ENCODE data around the gene BPIFA3. TPM values are rescaled to one million over a fixed set of nuclear protein-coding genes. Genes with fewer than 3 reads are reported as not detected.

The BPIFA3 gene
- total and polyA plus RNA-seq, 2 of the 8 experiments (the other 6 are each of a cell fraction or from before 2014, with no cell fraction given): not detected

GRCh38 chr20:33246077-33246476 is 28.9 kb downstream of the BPIFA3 start:
- Histone ChIP-seq H3K79me2 (ENCODE audit: control insufficient read depth in 1 of 2, insufficient read depth in 2 of 2, low read length in 2 of 2) (no peaks in the 10 kb centered on the region), H3K14ac (ENCODE audit: insufficient read length) (no peak overlapping the region), H3K27ac (ENCODE audit: low read depth, low read length) (no peak overlapping the region), H2BK12ac (ENCODE audit: low read depth, low read length) (no peak overlapping the region), H2BK15ac (ENCODE audit: low read length) (no peak overlapping the region), H3K56ac (replicated peaks; ENCODE audit: insufficient read length, low read depth, low read length) (no peak overlapping the region), H2AFZ (ENCODE audit: low read length) (no peak overlapping the region), H3K23me2 (ENCODE audit: low read depth, low read length) (no peaks in the 10 kb centered on the region), H4K8ac (ENCODE audit: extremely low read depth, insufficient read depth, low read length) (no peak overlapping the region), H4K20me1 (replicated peaks in 1 of 2; ENCODE audit: control insufficient read depth in 1 of 2, insufficient read depth in 2 of 2, low read length in 2 of 2) (no peaks in the 10 kb centered on the region), H3K36me3 (ENCODE audit: control insufficient read depth in 2 of 4, insufficient read depth in 4 of 4, low read length in 3 of 4) (no peaks in the 10 kb centered on the region), H3K27me3 (replicated peaks in 1 of 4; ENCODE audit: control insufficient read depth in 3 of 4, extremely low read depth in 1 of 4, insufficient read depth in 3 of 4, low read length in 3 of 4) (no peaks in the 10 kb centered on the region), H3K4me2 (ENCODE audit: insufficient read depth in 1 of 2, low read depth in 2 of 2, low read length in 2 of 2) (no peak overlapping the region), H3K23ac (ENCODE audit: insufficient read length) (no peak overlapping the region), H2BK120ac (replicated peaks; ENCODE audit: low read depth, low read length) (no peak overlapping the region), H3K4me1 (replicated peaks in 1 of 4; ENCODE audit: control insufficient read depth in 3 of 4, insufficient read depth in 4 of 4, low read length in 3 of 4) (no peaks in the 10 kb centered on the region), H3K18ac (ENCODE audit: extremely low read depth, low read length) (no peak overlapping the region), H3K4ac (replicated peaks; ENCODE audit: insufficient read length, low read depth, low read length) (no peak overlapping the region), H3K79me1 (ENCODE audit: low read depth, low read length) (no peaks in the 10 kb centered on the region), H3K9ac (replicated peaks in 1 of 4; ENCODE audit: extremely low read depth in 1 of 4, low read depth in 3 of 4, low read length in 3 of 4) (no peak overlapping the region), H4K5ac (ENCODE audit: insufficient read length, low read depth, low read length) (no peak overlapping the region), H3K9me3 (ENCODE audit: insufficient read depth in 2 of 2, low read depth in 1 of 2, low read length in 1 of 2) (no peaks in the 10 kb centered on the region), H2BK5ac (ENCODE audit: low read depth, low read length) (no peak overlapping the region), H3K4me3 (ENCODE audit: extremely low read depth in 1 of 4, insufficient read depth in 2 of 4, low read depth in 3 of 4, low read length in 4 of 4) (no peak overlapping the region), H2AK5ac (ENCODE audit: low read depth, low read length) (no peak overlapping the region), H2BK20ac (ENCODE audit: low read length) (no peak overlapping the region), H4K91ac (replicated peaks; ENCODE audit: insufficient read length, low read length) (no peak overlapping the region)
- FAIRE-seq (no peak), DNase-seq (ENCODE audit: low read depth in 1 of 2, low spot score in 2 of 2) (no peak)
- 76% methylated on average over 3 of the region's 3 CpGs; no CpG with 5 or more reads in 1 of the 2 experiments for WGBS, 2 experiments (ENCODE audit: extremely low coverage in 1 of 2, insufficient coverage in 1 of 2, insufficient read length in 1 of 2, insufficient replicate concordance in 2 of 2, low coverage in 1 of 2, low lambda C conversion rate in 2 of 2, missing lambda C conversion rate in 1 of 2)
- POLR2A ChIA-PET (ENCODE audit: partially characterized antibody): no interaction called here
- CTCF ChIA-PET (ENCODE audit: partially characterized antibody): interaction anchor here (0.9 to 4.2 kb wide), 10 partner anchors 9 to 54 kb away, joined by 3 to 16 read pairs (median 6); no protein-coding TSS in a partner anchor
- TF ChIP-seq NRF1 (IDR thresholded peaks at IDR 0.05; ENCODE audit: low read depth, low read length) (no peak), CTBP2 (IDR thresholded peaks at IDR 0.05; ENCODE audit: borderline replicate concordance, insufficient read depth, insufficient read length, low read length) (no peak), GABPA (IDR thresholded peaks at IDR 0.05; ENCODE audit: borderline replicate concordance, insufficient read depth, low read length) (no peak), POU5F1 (IDR thresholded peaks at IDR 0.05; ENCODE audit: low read depth, low read length) (no peak), ATF3 (IDR thresholded peaks at IDR 0.05; ENCODE audit: insufficient read depth, low read depth, low read length) (no peak), CBX8 (IDR thresholded peaks at IDR 0.05; ENCODE audit: borderline replicate concordance, low read depth, low read length) (no peak)

All from H1 (cell line).